ENCODE data around the gene WBP11.
"Not testable (repeated sequence)": the region's sequence is repeated elsewhere in the genome, so short reads cannot be mapped to it uniquely, and the experiment has no call there.

Gene WBP11

DNA sequence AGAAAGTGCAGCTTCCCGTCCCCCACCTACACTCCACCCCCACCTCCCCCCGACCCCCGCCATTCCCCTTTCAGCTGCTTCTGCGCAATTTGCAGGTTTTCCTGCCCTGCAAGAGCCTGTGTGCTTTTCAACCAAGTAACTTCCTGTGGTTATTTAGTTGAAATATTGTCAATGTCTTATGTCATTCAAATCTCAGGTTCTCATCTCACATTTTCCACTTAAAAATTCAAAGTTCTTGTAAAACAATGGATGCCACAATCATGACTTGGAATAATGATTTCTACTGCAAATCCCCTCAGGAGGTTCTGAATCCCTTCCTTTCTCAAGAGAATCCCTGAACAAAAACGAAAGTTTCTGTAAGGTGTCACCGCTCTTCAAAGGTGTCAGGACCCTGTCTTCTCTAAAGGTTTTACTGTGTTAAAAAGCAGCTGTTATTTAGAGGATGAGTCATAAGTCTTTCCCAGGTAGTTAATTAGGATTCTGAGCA, 31.6 kb downstream of the WBP11 start:
- DNase-seq (ENCODE audit: low read depth), result no peak

DNA sequence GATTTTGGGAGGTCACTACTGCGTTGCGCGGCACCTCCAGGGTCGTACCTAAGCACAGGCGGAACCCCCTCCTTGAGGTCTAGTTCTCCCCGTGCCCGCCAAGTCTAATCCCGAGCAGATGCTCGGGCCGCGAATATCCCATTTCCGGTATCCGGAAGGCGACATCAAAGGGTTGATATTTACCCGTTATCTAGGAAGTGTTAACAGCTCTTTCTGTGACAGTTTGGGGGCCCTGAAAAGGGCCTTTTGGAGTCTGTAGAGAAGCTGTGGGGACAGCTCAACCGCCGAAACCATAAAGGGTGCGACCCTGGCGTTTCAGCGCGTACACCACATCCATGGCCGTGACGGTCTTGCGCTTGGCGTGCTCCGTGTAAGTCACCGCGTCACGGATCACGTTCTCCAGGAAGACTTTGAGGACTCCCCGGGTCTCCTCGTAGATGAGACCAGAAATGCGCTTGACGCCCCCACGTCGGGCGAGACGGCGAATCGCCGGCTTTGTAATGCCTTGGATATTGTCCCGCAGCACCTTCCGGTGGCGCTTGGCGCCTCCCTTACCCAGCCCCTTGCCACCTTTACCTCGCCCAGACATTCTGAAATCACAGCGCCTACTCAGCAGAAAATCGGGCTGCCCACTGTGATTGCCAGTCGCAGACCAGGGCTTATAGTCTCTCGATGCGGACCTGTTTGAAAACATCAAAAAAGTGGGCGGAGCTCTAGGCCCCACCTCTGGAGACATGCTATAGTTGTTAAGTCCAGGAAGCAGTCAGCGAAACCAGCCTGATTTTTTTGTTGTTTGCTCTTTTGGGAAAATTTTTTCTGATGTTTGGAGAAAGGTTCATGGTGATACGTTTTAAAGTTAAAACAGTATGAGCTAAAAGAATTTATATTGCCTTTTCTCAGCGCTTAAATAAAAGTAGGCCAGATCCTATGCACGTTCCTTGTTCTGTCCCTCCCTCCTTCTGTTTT, 32.5 kb downstream of the WBP11 start:
- peak; percentile 89 for DNase-seq (ENCODE audit: low read depth)

DNA sequence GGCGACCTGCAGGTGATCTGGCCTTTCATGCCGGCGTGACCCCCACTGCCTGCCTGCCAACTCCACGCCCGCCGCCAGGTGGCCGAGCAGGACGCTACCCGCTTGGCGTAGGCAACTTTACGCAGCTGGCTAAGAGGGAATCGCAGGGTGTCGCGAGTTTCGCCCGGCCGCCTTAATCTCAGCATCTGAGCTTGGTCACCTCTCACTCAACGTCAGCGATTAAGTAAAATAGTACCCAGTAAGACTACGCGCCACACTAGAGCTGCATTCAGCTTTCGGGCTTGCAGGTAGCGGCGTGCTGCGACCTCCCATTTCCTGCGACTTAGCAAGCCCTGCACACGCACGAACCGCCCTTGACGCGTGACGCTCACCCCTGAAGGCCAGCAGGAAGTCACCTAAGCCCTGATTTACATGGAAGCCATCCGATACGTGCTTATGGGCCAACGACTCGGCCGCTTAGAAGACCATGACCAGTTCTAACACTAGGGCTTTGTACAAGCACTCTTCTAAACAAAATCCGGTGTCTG, 33.2 kb downstream of the WBP11 start:
- peak; percentile 88 for DNase-seq (ENCODE audit: low read depth)

DNA sequence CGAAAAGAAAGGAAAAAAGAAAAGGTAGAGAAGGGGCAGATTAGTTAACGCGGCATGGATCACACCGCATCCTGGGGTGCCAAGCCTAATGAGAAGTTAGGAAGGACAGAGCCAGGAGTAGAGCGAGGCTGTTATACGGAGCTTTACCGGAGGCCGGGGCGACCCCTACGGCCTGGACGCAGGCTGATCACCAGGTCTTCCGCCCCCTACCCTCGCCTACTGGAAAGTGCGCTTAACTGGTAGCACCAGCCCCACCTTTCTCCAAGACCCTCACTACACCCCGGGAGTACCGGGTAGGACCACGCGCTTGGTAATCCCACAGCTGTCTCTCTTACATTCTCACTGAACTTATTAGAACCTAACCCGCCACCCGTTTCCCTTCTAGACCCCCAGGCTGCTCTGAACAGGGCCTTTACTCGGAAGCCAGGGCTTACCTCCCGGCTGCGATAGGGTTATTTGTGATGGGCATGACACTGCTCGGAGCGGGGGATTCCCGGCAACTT, 33.8 kb downstream of the WBP11 start:
- DNase-seq (ENCODE audit: low read depth), result peak; percentile 18

DNA sequence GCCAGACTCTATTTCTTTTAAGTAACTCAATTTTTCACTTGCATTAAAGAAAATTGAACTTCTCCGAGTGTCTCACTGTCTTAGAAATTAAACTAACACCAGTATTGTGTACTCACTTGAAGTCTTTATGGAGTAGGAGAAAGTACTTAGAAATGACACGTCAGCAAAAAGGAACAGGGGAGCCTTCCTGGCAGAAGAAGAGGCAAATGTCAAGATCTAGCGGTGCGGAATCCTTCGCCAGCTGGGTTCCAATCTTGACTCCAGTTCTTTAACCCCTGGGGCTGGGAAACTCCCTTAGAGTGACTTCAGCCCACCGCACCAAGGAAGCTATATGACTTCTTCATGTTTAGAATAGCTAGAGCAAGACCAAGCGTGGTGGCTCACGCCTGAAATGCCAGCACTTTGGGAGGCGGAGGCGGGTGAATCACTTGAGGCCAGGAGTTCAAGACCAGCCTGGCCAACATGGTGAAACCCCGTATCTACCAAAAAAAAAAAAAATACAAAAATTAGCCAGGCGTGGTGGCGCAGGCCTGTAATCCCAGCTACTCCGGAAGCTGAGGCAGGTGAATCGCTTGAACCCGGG, 34.4 kb downstream of the WBP11 start:
- DNase-seq (ENCODE audit: low read depth), result peak; percentile 36

DNA sequence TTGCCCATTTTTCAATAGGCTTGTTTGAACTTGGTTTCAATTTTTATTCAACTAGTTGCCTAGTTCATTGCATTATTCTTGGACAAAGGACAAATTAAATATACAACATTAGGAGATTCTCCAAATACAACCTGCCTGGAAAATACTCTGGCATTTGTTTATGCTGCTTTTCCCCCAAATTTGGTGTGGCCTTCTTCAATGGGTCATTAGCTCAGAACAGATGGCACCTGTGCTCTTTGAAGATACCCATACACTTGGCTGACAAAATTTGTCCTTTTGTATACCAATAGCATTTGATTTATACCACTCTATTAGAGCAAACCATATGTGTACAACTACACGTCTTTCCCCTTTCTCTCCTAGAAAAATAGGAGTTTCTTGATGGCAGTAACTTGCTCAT, 35.7 kb downstream of the WBP11 start:
- no peak for DNase-seq (ENCODE audit: low read depth)

DNA sequence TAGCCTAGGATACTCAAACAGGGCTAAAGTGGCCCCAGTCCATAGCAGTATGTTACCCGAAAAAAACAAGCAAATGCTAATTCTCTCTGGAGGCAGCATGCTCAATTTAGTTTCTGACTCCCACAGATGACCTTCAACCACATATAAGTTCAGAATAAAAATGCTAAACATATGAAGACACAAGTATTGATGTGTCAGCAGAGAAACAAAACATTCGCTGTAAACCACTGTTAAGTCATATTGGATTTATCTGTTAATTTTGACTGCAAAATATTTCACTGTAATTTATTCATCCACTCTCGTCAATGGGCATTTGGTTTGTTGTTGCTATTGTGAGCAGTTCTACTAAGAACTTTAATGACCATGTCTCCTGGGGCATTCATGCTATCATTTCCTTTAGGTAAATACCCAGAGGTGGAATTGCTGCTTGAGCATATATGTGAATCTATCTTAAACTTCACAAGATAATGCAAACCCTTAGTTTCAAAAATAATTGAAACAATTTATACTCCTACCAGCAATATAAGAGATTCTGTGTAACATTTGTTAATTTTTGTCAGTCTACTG, 36.5 kb downstream of the WBP11 start:
- no peak for DNase-seq (ENCODE audit: low read depth)

DNA sequence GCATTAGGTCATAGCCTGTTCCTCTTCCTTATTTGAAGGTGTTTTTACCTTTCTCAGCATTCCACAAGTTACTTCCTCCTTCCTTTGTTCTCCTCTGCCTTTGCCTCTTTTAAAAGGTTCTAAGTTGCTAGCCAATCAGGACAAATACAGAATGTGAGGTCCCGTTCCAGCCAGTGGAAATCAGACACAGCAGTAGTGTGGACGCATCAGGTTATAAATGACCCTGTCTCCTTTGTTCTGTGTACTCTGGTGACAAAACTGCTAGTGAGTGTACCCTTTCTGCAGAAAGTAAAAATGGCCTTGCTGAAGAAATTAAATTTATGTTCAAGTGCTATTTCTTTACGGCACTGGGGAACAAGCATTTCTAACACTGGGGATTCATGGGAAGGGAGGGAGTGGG, 37.3 kb downstream of the WBP11 start:
- DNase-seq (ENCODE audit: low read depth), result not testable (repeated sequence)

DNA sequence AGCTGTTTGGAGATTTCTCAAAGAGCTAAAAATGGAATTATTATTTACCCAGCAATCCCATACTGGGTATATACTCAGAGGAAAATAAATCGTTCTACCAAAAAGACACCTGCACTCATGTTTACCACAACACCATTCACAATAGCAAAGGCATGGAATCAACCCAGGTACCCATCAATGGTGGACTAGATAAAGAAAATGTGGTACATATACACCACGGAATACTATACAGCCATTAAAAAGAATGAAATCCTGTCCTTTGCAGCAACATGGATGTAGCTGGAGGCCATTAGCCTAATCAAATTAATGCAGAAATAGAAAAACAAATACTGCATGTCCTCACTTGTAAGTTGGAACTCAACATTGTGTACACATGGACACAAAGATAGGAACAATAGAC, 37.9 kb downstream of the WBP11 start:
- no peak for DNase-seq (ENCODE audit: low read depth)

DNA sequence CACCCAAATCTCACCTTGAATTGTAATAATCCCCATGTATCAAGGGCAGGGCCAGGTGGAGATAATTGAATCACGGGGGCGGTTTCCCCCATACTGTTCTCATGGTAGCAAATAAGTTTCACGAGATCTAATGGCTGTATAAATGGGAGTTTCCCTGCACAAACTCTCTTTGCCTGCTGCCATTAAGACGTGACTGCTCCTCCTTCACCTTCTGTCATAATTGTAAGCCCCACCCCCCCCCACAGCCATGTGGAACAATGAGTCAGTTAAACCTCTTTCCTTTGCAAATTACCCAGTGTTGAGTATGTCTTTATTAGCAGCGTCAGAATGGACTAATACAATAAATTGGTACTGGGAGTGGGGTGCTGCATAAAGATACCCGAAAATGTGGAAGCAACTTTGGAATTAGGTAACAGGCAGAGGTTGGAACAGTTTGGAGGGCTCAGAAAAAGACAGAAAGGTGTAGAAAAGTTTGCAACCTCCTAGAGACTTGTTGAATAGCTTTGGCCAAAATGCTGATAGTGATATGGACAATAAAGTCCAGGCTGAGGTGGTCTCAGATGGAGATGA, 43.5 kb downstream of the WBP11 start:
- DNase-seq (ENCODE audit: low read depth), result not testable (repeated sequence)

DNA sequence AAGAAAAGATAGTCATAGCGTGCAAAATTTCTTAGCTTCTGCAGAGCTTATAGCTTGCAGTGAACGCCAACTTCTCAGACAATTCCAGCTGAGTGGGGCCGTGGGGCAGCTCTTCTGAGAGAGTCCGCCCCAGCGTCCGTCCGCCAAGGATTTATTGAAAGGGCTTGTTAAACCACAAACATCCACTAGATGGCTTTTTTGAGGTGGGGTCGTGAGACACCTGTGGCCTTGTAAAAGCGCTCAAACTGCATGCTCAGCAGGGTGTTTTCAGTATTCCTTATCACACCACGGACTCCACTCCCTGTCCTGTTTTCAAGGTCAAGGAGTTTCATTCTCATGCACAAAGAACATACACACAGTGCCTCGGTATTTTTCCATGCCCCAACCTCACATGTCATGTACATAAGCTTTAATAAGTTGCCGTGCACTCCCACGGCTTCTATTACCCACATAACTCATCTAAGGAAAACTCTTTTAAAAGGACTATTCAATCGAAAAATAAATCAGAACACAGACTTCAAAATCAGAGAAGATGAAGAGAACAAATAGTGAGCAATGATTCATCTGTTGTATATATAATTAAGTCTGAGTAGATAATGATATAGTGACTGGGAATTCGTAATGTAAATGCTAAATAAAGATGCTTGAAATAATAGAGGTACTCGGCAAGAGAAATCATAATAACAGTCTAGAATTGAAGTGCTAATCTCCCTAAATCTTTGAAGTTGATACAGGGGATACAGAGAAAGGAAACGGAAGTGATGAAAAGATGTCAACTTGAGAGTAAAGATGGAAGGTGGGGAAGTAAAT, 46.7 kb downstream of the WBP11 start:
- no peak for DNase-seq (ENCODE audit: low read depth)

DNA sequence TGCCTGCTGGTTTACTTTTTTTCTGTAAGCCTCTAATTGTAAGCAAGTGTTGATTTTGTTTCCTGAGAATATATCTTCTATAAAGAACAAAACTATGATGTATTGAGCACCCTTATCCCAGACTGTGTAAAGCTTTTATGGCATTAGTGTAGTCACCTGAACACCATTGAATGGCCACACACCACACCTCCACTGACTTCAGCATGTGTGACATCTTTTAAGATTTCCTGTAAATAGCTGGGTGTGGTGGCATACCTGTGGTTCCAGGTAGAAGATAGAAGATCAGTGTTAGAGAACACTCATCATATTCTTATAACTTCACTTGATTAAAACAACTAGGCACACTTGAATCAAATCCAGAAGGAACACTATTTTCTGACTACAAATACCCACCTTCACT, 51.3 kb downstream of the WBP11 start:
- no peak for DNase-seq (ENCODE audit: low read depth)

DNA sequence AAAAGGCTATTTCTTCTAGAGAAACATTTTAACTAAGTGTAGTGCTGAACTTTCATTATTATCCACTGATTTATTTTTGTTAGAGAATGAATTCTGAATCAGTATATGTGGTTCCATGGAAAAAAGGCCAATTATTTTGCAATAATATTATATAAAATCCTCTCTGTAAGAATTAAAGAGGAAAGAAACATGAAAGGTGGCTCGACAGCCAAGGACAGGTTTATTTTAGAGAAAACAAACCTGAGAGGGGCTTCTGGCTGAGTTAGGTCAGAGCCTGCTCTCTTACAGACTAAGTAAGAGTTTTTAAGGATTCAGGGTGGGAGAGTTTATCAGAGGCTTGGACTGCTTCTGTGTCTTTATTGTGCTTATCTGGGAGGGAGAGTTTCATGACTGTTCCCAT, 60.2 kb downstream of the WBP11 start:
- no peak for DNase-seq (ENCODE audit: low read depth)

DNA sequence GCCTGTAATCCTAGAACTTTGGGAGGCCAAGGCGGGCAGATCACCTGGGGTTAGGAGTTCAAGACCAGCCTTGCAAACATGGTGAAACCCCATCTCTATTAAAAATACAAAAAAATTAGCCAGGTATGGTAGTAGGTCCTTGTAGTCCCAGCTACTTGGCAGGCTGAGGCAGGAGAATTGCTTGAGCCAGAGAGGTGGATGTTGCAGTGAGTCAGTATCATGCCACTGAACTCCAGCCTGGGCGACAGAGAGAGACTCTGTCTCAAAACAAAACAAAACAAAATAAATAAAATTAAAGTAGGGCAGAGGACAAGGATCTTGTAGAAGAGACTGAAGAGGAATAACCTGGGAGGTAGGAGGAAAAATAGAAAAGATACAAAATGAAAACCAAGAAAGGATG, 61.3 kb downstream of the WBP11 start:
- no peak for DNase-seq (ENCODE audit: low read depth)

DNA sequence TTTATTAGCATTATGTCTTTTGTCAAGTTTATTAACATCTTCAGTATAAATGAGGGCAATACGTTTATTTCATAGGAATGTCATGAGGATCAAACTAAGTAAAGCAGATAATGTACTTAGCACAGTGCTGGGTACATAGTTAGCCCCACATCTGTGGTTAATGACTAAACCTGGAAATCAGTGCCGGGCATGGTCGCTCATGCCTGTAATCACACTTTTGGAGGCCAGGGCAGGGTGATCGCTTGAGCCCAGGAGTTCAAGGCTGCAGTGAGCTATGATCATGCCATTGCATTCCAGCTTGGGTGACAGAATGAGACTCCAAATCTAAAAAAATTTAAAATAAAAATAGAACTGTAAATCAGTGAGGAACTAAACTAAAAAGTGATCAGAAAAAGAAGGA, 62.1 kb downstream of the WBP11 start:
- no peak for DNase-seq (ENCODE audit: low read depth)

DNA sequence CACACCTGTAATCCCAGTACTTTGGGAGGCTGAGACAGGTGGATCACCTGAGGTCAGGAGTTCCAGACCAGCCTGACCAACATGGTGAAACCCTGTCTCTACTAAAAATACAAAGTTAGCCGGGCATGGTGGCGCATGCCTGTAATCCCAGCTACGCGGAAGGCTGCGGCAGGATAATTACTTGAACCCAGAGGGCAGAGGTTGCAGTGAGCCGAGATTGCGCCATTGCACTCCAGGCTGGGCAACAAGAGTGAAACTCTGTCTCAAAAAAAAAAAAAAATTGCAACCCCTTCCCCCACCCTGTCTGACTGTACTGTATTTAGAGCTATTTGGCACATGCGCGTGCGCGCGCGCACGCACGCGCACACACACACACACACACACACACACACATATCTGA, 66.8 kb downstream of the WBP11 start:
- DNase-seq (ENCODE audit: low read depth), result not testable (repeated sequence)

Measured in activated T-cell treated with anti-CD3 and anti-CD28 coated beads for 48 hours (primary cell).